ENCODE data around the gene TTC3. TPM values are rescaled to one million over a fixed set of nuclear protein-coding genes. Genes with fewer than 3 reads are reported as not detected.
"Not testable (repeated sequence)": the region's sequence is repeated elsewhere in the genome, so short reads cannot be mapped to it uniquely, and the experiment has no call there.

TTC3 gene
- total RNA-seq, 2 donors from 2014 or later = 32.8 to 84.2 TPM

GRCh38 chr21:37128076-37128475, 55.0 kb downstream of the TTC3 start:
- H3K36me3 Mint-ChIP-seq = peaks cover 13% of the 10 kb centered on the region
- no peak overlapping the region for H3K4me3 Mint-ChIP-seq
- H3K27me3 Mint-ChIP-seq = no peaks in the 10 kb centered on the region
- no peaks in the 10 kb centered on the region for H3K9me3 Mint-ChIP-seq
- H3K4me1 Mint-ChIP-seq (ENCODE audit: low read depth in 2 of 2) = no peaks in the 10 kb centered on the region
- DNase-seq (ENCODE audit: low spot score) (no peak), ATAC-seq (no peak)
- no peak overlapping the region for H3K27ac Mint-ChIP-seq

DNA sequence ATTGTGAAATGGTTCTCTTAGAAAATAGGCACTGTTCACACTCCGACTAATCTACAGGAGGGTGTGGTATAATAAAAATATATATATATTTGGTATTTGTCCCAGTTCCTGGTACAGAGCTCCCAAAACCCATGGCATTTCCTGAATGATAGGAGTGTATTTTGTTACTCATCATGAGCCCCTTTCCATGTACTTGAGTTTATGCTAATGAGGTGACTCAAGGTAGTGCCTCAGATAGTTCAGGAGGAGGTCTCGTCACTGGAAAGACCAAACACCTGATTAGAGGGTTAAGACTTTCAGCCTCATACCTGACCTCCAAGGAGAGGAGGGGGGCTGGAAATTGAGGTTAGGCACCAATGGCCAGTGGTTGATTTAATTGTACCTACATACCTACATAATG, 57.9 kb downstream of the TTC3 start:
- ATAC-seq (no peak), DNase-seq (ENCODE audit: low spot score) (no peak)
- Mint-ChIP-seq H3K4me3 (no peak overlapping the region), H3K27ac (no peak overlapping the region), H3K36me3 (peaks cover 16% of the 10 kb centered on the region), H3K27me3 (no peaks in the 10 kb centered on the region), H3K9me3 (no peaks in the 10 kb centered on the region), H3K4me1 (ENCODE audit: low read depth in 2 of 2) (peaks cover 0 to 1% of the 10 kb centered on the region in 2 donors)

- Mint-ChIP-seq H3K4me1 (ENCODE audit: low read depth in 2 of 2) (peaks cover 0 to 6% of the 10 kb centered on the region in 2 donors), H3K27ac (no peak overlapping the region), H3K36me3 (peaks cover 18% of the 10 kb centered on the region), H3K27me3 (no peaks in the 10 kb centered on the region), H3K4me3 (no peak overlapping the region), H3K9me3 (no peaks in the 10 kb centered on the region)
- no peak for DNase-seq (ENCODE audit: low spot score)
- no peak for ATAC-seq
Measured at GRCh38 chr21:37136261-37136660, 63.2 kb downstream of the TTC3 start.

GRCh38 chr21:37136744-37137143, 63.7 kb downstream of the TTC3 start:
- Mint-ChIP-seq H3K27me3 (no peaks in the 10 kb centered on the region), H3K27ac (no peak overlapping the region), H3K9me3 (no peaks in the 10 kb centered on the region), H3K36me3 (peaks cover 19% of the 10 kb centered on the region), H3K4me3 (no peak overlapping the region), H3K4me1 (ENCODE audit: low read depth in 2 of 2) (peaks cover 0 to 6% of the 10 kb centered on the region in 2 donors)
- no peak for DNase-seq (ENCODE audit: low spot score)
- no peak for ATAC-seq

- Mint-ChIP-seq H3K27ac (no peak overlapping the region), H3K4me1 (ENCODE audit: low read depth in 2 of 2) (peaks cover 0 to 6% of the 10 kb centered on the region in 2 donors), H3K27me3 (no peaks in the 10 kb centered on the region), H3K36me3 (peaks cover 25% of the 10 kb centered on the region), H3K4me3 (no peak overlapping the region), H3K9me3 (no peaks in the 10 kb centered on the region)
- DNase-seq (ENCODE audit: low spot score) (no peak), ATAC-seq (no peak)
Measured at GRCh38 chr21:37139154-37139553, 66.1 kb downstream of the TTC3 start.

- no peak overlapping the region for H3K27ac Mint-ChIP-seq
- H3K4me3 Mint-ChIP-seq = no peak overlapping the region
- H3K27me3 Mint-ChIP-seq = no peaks in the 10 kb centered on the region
- ATAC-seq (no peak), DNase-seq (ENCODE audit: low spot score) (no peak)
- peaks cover 0 to 6% of the 10 kb centered on the region in 2 donors for H3K4me1 Mint-ChIP-seq (ENCODE audit: low read depth in 2 of 2)
- H3K36me3 Mint-ChIP-seq = peaks cover 25% of the 10 kb centered on the region
- H3K9me3 Mint-ChIP-seq = no peaks in the 10 kb centered on the region
Measured at GRCh38 chr21:37139902-37140301, 66.8 kb downstream of the TTC3 start.

GRCh38 chr21:37143392-37143791, 70.3 kb downstream of the TTC3 start:
- peaks cover 12 to 16% of the 10 kb centered on the region in 2 donors for H3K4me1 Mint-ChIP-seq (ENCODE audit: low read depth in 2 of 2)
- not testable (repeated sequence) for H3K4me3 Mint-ChIP-seq; DNase-seq (ENCODE audit: low spot score); H3K9me3 Mint-ChIP-seq; H3K27ac Mint-ChIP-seq; H3K27me3 Mint-ChIP-seq; ATAC-seq
- H3K36me3 Mint-ChIP-seq = peaks cover 29% of the 10 kb centered on the region

- no peaks in the 10 kb centered on the region for H3K27me3 Mint-ChIP-seq
- no peak overlapping the region for H3K27ac Mint-ChIP-seq
- no peak overlapping the region for H3K4me3 Mint-ChIP-seq
- ATAC-seq (peak in 1 of 2 donors; percentile 60), DNase-seq (ENCODE audit: low spot score) (no peak)
- H3K4me1 Mint-ChIP-seq (ENCODE audit: low read depth in 2 of 2) = peaks cover 12 to 16% of the 10 kb centered on the region in 2 donors
- peaks cover 39% of the 10 kb centered on the region for H3K36me3 Mint-ChIP-seq
- H3K9me3 Mint-ChIP-seq = no peaks in the 10 kb centered on the region
Measured at GRCh38 chr21:37145635-37146111, 72.6 kb downstream of the TTC3 start.

GRCh38 chr21:37146320-37147235, 73.5 kb downstream of the TTC3 start:
- ATAC-seq (peak in 1 of 2 donors; percentile 66), DNase-seq (ENCODE audit: low spot score) (no peak)
- Mint-ChIP-seq H3K4me3 (peak overlapping the region; percentile 66), H3K9me3 (no peaks in the 10 kb centered on the region), H3K4me1 (ENCODE audit: low read depth in 2 of 2) (peaks cover 12 to 16% of the 10 kb centered on the region in 2 donors), H3K36me3 (peaks cover 42% of the 10 kb centered on the region), H3K27me3 (no peaks in the 10 kb centered on the region), H3K27ac (peak overlapping the region; percentile 69 to 71)

GRCh38 chr21:37149411-37149810, 76.4 kb downstream of the TTC3 start:
- H3K27ac Mint-ChIP-seq = no peak overlapping the region
- no peak for ATAC-seq
- peaks cover 38% of the 10 kb centered on the region for H3K36me3 Mint-ChIP-seq
- H3K27me3 Mint-ChIP-seq = no peaks in the 10 kb centered on the region
- no peaks in the 10 kb centered on the region for H3K9me3 Mint-ChIP-seq
- no peak for DNase-seq (ENCODE audit: low spot score)
- no peak overlapping the region for H3K4me3 Mint-ChIP-seq
- peaks cover 12 to 16% of the 10 kb centered on the region in 2 donors for H3K4me1 Mint-ChIP-seq (ENCODE audit: low read depth in 2 of 2)

DNA sequence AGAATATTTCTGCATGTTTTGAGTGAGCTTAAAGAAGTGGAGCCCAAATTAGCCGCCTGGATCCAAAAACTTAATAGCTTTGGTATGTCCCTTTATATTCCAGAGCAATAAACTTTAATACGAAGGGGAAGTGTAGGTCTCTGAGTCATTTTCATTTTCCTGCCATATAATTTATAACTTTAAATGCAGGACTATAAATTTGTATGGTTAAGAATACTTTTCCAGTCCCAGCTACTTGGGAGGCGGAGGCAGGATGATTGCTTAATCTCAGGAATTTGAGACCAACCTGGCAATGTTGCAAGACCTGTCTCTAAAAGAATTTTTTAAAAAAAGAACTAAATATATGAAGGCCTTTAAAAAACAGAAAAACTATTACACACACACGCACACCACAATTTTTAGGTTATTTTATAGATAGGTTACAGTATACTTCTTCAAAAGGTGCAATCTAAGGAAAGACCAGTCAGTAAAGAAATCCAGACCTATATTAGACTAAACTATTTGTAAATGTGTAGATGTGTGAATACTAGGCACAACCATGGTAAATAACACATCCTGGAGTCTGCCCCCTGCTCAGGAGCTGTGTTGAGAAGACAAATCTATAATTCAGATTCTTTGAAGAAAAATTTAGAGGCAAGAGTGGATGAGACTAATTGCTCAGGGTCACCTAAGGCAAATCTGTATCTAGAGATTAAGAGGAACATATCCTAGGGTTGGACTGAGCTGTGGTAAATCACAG, 80.3 kb downstream of the TTC3 start:
- H3K27ac Mint-ChIP-seq = no peak overlapping the region
- peaks cover 15% of the 10 kb centered on the region for H3K36me3 Mint-ChIP-seq
- no peaks in the 10 kb centered on the region for H3K4me1 Mint-ChIP-seq (ENCODE audit: low read depth in 2 of 2)

GRCh38 chr21:37153935-37154350, 80.9 kb downstream of the TTC3 start:
- Mint-ChIP-seq H3K27ac (no peak overlapping the region), H3K27me3 (no peaks in the 10 kb centered on the region), H3K36me3 (peaks cover 20% of the 10 kb centered on the region), H3K9me3 (no peaks in the 10 kb centered on the region), H3K4me1 (ENCODE audit: low read depth in 2 of 2) (peaks cover 3 to 4% of the 10 kb centered on the region in 2 donors), H3K4me3 (no peak overlapping the region)
- no peak for ATAC-seq
- no peak for DNase-seq (ENCODE audit: low spot score)

More for the DNA sequence above, 80.3 kb downstream of the TTC3 start:
- Mint-ChIP-seq H3K27me3 (no peaks in the 10 kb centered on the region), H3K4me3 (no peak overlapping the region), H3K9me3 (no peaks in the 10 kb centered on the region)
- DNase-seq (ENCODE audit: low spot score) (no peak), ATAC-seq (no peak)

GRCh38 chr21:37155186-37155585, 82.1 kb downstream of the TTC3 start:
- Mint-ChIP-seq H3K4me1 (ENCODE audit: low read depth in 2 of 2) (peaks cover 7 to 9% of the 10 kb centered on the region in 2 donors), H3K36me3 (peaks cover 21% of the 10 kb centered on the region), H3K4me3 (no peak overlapping the region), H3K9me3 (no peaks in the 10 kb centered on the region), H3K27ac (no peak overlapping the region), H3K27me3 (no peaks in the 10 kb centered on the region)
- ATAC-seq (no peak), DNase-seq (ENCODE audit: low spot score) (no peak)

GRCh38 chr21:37157938-37158337, 84.9 kb downstream of the TTC3 start:
- Mint-ChIP-seq H3K27me3 (no peaks in the 10 kb centered on the region), H3K36me3 (peaks cover 11% of the 10 kb centered on the region), H3K9me3 (no peaks in the 10 kb centered on the region), H3K4me3 (no peak overlapping the region), H3K4me1 (ENCODE audit: low read depth in 2 of 2) (peaks cover 7 to 9% of the 10 kb centered on the region in 2 donors), H3K27ac (no peak overlapping the region)
- DNase-seq (ENCODE audit: low spot score) = no peak
- ATAC-seq = no peak

Data from natural killer cell treated with Interleukin-12 subunit alpha and Interleukin-12 subunit beta and Interleukin-15 and Interleukin-18, amount 100 ng/mL, for 72 hours (primary cell).